Measurements from ENCODE around the gene SBSN.

- TF ChIP-seq CTCF (IDR thresholded peaks at IDR 0.05) (no peak), EZH2 (IDR thresholded peaks at IDR 0.05; ENCODE audit: borderline replicate concordance, insufficient read depth, low read depth, low read length, poor library complexity, severe bottlenecking) (no peak)
These were observed 23.1 kb upstream of the SBSN start for GRCh38 chr19:35551091-35551810.

All from B cell (primary cell).